AG04450 (cell line): ENCODE results near the gene CCNL2. TPM values are rescaled to one million over a fixed set of nuclear protein-coding genes. Genes with fewer than 3 reads are reported as not detected.
"Not testable (repeated sequence)": the region's sequence is repeated elsewhere in the genome, so short reads cannot be mapped to it uniquely, and the experiment has no call there.

Experiments used
- CTCF ChIA-PET: fragments of 300-600, 350-600 bp; formaldehyde crosslinking; extraction: SDS; loops from one replicate; lab custom pipeline; 2022; ENCODE audit warnings: antibody characterized with exemption, inconsistent platforms; lab: Charles Lee
- POLR2A ChIA-PET: fragments of 350-600 bp; formaldehyde crosslinking; extraction: SDS; loops from one replicate; lab custom pipeline; 2021; ENCODE audit warnings: antibody characterized with exemption, inconsistent platforms; lab: Yijun Ruan, JAX
- DNase-seq: peaks from one replicate; pipeline ENCODE4 v3.0.0-alpha.2; 2011; ENCODE audit warnings: low read depth, low spot score
- H3K27ac ChIP-seq: one replicate; pipeline ENCODE4 v1.5.1; 2012; ENCODE audit warnings: low read depth, low read length, control low read depth
- H3K27me3 ChIP-seq: one replicate; pipeline ENCODE4 v1.6.0; 2012; ENCODE audit warnings: low read length; ENCODE audit not compliant: control insufficient read depth, insufficient read depth
- H3K4me3 ChIP-seq: 2 replicates; pipeline ENCODE4 v1.5.1; 2011; ENCODE audit warnings: mild to moderate bottlenecking, low read depth, low read length, control low read depth
- H3K9me3 ChIP-seq: 2 replicates; pipeline ENCODE4 v1.5.1; 2012; ENCODE audit warnings: low read length; ENCODE audit not compliant: control insufficient read depth, insufficient read depth
- CTCF ChIP-seq: IDR thresholded peaks from 2 replicates; pipeline ENCODE4 v1.5.1; 2011; ENCODE audit warnings: low read depth, low read length, control low read depth, inconsistent platforms
- polyA plus RNA-seq: library from polyadenylated mRNA; depleted of rRNA; stranded (reverse); fragments of >200 nt; gene quantifications from 2 replicates; pipeline ENCODE4 v1.2.3, GENCODE V29; 2011

The CCNL2 gene
- polyA plus RNA-seq, 1 experiment, result 181 TPM

- Histone ChIP-seq H3K27ac (no peak overlapping the region), H3K4me3 (no peak overlapping the region), H3K9me3 (peaks cover 3% of the 10 kb centered on the region; the same call in 1 of the 2 replicates), H3K27me3 (no peaks in the 10 kb centered on the region)
- CTCF ChIA-PET, result interaction anchor here (0.6 to 2.9 kb wide), 3 partner anchors 11 to 27 kb away, joined by 3 to 13 read pairs (median 4); no protein-coding TSS in a partner anchor
- POLR2A ChIA-PET, result interaction anchor here (0.7 to 1.7 kb wide), 4 partner anchors 9 to 30 kb away, joined by 3 to 7 read pairs (median 4); partner anchors contain the start of genes ANKRD65, CCNL2 and MRPL20
- no peak for DNase-seq
- no peak for TF ChIP-seq CTCF
These were observed 30.5 kb upstream of the CCNL2 start for GRCh38 chr1:1429671-1430073.

- CTCF ChIA-PET, result interaction anchor here (0.6 to 2.9 kb wide), 2 partner anchors 12 to 21 kb away, joined by 3 to 13 read pairs; no protein-coding TSS in a partner anchor
- H3K27me3 ChIP-seq, result not testable (repeated sequence)
These were observed 29.8 kb upstream of the CCNL2 start for GRCh38 chr1:1428967-1429366.

GRCh38 chr1:1428174-1428573, 29.0 kb upstream of the CCNL2 start:
- Histone ChIP-seq H3K4me3 (no peak overlapping the region), H3K27me3 (no peaks in the 10 kb centered on the region), H3K9me3 (peaks cover 3% of the 10 kb centered on the region; the same call in 1 of the 2 replicates), H3K27ac (no peak overlapping the region)
- CTCF ChIA-PET, result no interaction called here
- no peak for TF ChIP-seq CTCF
- POLR2A ChIA-PET, result interaction anchor here (1.6 kb wide), 1 partner anchor 21 kb away, joined by 4 read pairs; no protein-coding TSS in a partner anchor
- no peak for DNase-seq

More at GRCh38 chr1:1428967-1429366, 29.8 kb upstream of the CCNL2 start:
- H3K9me3 ChIP-seq, H3K4me3 ChIP-seq, H3K27ac ChIP-seq, DNase-seq: not testable (repeated sequence)
- POLR2A ChIA-PET, result interaction anchor here (0.6 to 1.6 kb wide), 2 partner anchors 21 to 54 kb away, joined by 4 read pairs; partner anchors contain the start of gene AURKAIP1

GRCh38 chr1:1427820-1428148, 28.6 kb upstream of the CCNL2 start:
- peak overlapping the region; percentile 47 for H3K4me3 ChIP-seq
- ChIA-PET POLR2A (interaction anchor here (1.6 kb wide), 1 partner anchor 20 kb away, joined by 4 read pairs; no protein-coding TSS in a partner anchor), CTCF (no interaction called here)
- H3K9me3 ChIP-seq, result peaks cover 3% of the 10 kb centered on the region; the same call in 1 of the 2 replicates
- TF ChIP-seq CTCF, result no peak
- H3K27me3 ChIP-seq, result no peaks in the 10 kb centered on the region
- H3K27ac ChIP-seq, result no peak overlapping the region
- DNase-seq, result no peak

GRCh38 chr1:1427106-1427819, 28.1 kb upstream of the CCNL2 start:
- Histone ChIP-seq H3K27ac (no peak overlapping the region), H3K4me3 (peak overlapping the region; percentile 47), H3K27me3 (no peaks in the 10 kb centered on the region), H3K9me3 (peaks cover 3% of the 10 kb centered on the region; the same call in 1 of the 2 replicates)
- DNase-seq, result no peak
- no peak for TF ChIP-seq CTCF
- ChIA-PET CTCF (no interaction called here), POLR2A (interaction anchor here (1.6 kb wide), 1 partner anchor 20 kb away, joined by 4 read pairs; no protein-coding TSS in a partner anchor)
